Muscle layer of duodenum (tissue), 2 donors: ENCODE data around the gene CTSZ.
A peak's percentile ranks its signal among the peaks of the same experiment; 100 is the strongest.
"Not testable (repeated sequence)": the region's sequence is repeated elsewhere in the genome, so short reads cannot be mapped to it uniquely, and the experiment has no call there.

ENCODE experiments used
- H3K27ac ChIP-seq: one replicate; pipeline ENCODE4 v1.7.0; 2013; ENCODE audit warnings: mild to moderate bottlenecking, low read length
- H3K27me3 ChIP-seq: one replicate; pipeline ENCODE4 v1.7.0; 2013; ENCODE audit warnings: low read depth, mild to moderate bottlenecking, control low read depth, low read length
- H3K36me3 ChIP-seq, 2 donors: one replicate each; pipeline ENCODE4 v1.7.0; 2013; ENCODE audit warnings: low read length in 2 of 2, control low read depth in 1 of 2, mild to moderate bottlenecking in 1 of 2; ENCODE audit not compliant: insufficient read depth in 2 of 2, control insufficient read depth in 1 of 2
- H3K4me1 ChIP-seq, 2 donors: one replicate each; pipeline ENCODE4 v1.7.0; 2013; ENCODE audit warnings: low read length in 2 of 2, mild to moderate bottlenecking in 2 of 2, control low read depth in 1 of 2, moderate library complexity in 1 of 2; ENCODE audit not compliant: insufficient read depth in 2 of 2, control insufficient read depth in 1 of 2
- H3K4me3 ChIP-seq, 2 donors: one replicate each; pipeline ENCODE4 v1.7.0; 2013; ENCODE audit warnings: low read length in 2 of 2, low read depth in 1 of 2, mild to moderate bottlenecking in 1 of 2
- H3K9me3 ChIP-seq, 2 donors: one replicate each; pipeline ENCODE4 v1.7.0; 2013; ENCODE audit warnings: low read length in 2 of 2, control low read depth in 1 of 2, mild to moderate bottlenecking in 1 of 2; ENCODE audit not compliant: control insufficient read depth in 1 of 2
- donor health status: healthy.

The CTSZ gene

DNA sequence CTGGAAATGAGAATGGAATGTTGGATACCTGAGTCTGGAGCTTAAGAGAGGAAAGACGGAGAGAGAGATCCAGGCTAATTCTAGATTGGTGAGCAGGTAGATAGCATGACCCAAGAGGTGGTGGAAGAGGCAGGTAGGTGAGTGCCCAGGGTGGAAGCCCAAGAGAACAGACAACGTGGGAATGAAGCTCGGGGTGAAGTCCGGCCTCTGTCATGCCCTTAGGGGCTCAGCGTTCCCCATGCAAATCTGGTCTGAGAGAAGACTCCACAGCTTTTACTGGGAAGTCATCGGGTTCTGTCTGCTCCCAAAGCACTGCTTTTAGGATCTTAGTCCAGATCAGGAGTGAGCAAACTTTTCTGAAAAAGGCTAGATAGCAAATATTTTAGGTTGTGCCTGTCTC, 22.4 kb downstream of the CTSZ start:
- H3K36me3 ChIP-seq = peaks cover 33 to 34% of the 10 kb centered on the region in 2 donors
- no peaks in the 10 kb centered on the region for H3K9me3 ChIP-seq
- H3K27ac ChIP-seq = no peak overlapping the region
- no peaks in the 10 kb centered on the region for H3K27me3 ChIP-seq
- H3K4me3 ChIP-seq = no peak overlapping the region
- peaks cover 11 to 14% of the 10 kb centered on the region in 2 donors for H3K4me1 ChIP-seq

DNA sequence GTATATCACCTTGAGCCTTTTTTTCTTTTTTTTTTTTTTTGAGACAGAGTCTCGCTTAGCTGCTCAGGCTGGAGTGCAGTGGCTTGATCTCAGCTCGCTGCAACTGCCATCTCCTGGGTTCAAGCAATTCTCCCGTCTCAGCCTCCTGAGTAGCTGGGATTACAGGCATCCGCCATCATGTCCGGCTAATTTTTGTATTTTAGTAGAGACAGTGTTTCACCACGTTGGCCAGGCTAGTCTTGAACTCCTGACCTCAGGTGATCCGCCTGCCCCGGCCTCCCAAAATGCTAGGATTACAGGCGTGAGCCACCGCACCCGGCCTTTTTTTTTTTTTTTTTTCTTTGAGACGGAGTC, 24.0 kb downstream of the CTSZ start:
- Histone ChIP-seq H3K36me3 (peaks cover 17 to 18% of the 10 kb centered on the region in 2 donors), H3K4me1 (peaks cover 11 to 14% of the 10 kb centered on the region in 2 donors)
- H3K27ac ChIP-seq, H3K4me3 ChIP-seq, H3K27me3 ChIP-seq, H3K9me3 ChIP-seq: not testable (repeated sequence)

DNA sequence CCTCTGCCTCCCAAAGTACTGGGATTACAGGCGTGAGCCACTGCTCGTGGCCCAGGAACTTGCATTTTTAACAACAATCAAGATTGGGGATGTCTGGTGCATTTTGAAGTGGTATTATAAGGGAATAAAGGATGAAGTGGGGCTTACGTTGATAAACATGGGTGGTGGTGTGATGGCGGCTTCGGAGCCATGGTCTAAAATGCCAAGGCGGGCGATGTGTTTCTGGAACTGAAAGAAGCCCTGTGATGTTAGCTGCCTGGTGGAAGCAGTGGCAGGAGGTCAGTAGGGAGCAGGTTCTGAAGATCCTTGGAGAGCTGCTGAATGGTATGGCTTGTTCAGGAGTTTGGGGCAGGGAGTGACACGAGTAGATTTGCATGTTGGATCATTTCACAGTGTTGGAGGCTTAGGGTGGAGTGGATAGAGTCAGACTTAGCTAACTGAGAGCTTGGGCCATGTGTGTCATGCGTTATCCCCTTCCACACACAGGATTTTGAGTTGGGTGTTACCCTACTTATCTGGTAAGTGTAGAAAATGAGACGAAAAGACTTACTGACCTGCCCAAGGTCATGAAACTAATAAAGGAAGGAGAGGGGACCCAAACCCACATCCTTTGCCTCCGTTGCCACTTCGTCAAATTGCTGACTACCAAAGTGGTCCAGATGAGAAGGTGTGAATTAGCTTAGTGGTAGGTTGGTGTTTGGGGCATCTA, 24.5 kb downstream of the CTSZ start:
- peaks cover 12 to 13% of the 10 kb centered on the region in 2 donors for H3K36me3 ChIP-seq
- H3K4me3 ChIP-seq = peak overlapping the region; percentile 33 to 84
- H3K4me1 ChIP-seq = peaks cover 11 to 14% of the 10 kb centered on the region in 2 donors
- H3K27ac ChIP-seq = no peak overlapping the region
- H3K9me3 ChIP-seq = no peaks in the 10 kb centered on the region
- H3K27me3 ChIP-seq = no peaks in the 10 kb centered on the region

DNA sequence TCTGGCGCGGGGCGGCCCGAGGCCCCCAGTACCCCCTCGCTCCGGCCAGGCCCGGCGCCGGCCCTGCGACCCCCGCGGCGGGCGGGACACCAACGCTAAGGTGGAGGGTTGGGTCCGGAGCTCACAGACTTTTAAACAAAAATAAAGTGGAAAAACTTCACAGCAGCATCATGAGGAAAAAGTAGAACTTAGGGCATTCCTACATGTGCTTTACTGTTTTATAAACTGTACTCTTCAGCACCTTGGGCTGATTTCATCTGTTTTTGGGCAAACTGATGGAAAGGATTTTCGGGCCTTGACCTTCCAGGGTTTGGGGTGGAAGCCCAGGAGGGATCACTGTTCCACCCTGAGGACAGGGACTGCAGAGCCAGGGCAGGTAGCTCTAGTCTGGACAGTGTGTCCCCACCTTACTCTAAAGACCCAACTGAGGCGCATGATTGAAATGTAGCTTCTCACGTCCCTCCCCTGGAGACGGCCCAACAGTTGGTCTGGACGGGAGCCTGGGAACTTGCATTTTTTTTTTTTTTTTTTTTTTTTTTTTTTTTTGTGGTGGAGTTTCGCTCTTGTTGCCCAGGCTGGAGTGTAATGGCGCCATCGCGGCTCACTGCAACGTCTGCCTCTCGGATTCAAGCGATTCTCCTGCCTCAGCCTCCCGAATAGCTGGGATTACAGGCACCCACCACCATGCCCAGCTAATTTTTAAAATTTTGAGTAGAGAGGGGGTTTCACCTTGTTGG, 25.3 kb downstream of the CTSZ start:
- peaks cover 5 to 6% of the 10 kb centered on the region in 2 donors for H3K36me3 ChIP-seq
- H3K27me3 ChIP-seq = no peaks in the 10 kb centered on the region
- H3K9me3 ChIP-seq = no peaks in the 10 kb centered on the region
- peaks cover 11 to 14% of the 10 kb centered on the region in 2 donors for H3K4me1 ChIP-seq
- peak overlapping the region; percentile 84 to 96 for H3K4me3 ChIP-seq
- peak overlapping the region; percentile 80 for H3K27ac ChIP-seq

DNA sequence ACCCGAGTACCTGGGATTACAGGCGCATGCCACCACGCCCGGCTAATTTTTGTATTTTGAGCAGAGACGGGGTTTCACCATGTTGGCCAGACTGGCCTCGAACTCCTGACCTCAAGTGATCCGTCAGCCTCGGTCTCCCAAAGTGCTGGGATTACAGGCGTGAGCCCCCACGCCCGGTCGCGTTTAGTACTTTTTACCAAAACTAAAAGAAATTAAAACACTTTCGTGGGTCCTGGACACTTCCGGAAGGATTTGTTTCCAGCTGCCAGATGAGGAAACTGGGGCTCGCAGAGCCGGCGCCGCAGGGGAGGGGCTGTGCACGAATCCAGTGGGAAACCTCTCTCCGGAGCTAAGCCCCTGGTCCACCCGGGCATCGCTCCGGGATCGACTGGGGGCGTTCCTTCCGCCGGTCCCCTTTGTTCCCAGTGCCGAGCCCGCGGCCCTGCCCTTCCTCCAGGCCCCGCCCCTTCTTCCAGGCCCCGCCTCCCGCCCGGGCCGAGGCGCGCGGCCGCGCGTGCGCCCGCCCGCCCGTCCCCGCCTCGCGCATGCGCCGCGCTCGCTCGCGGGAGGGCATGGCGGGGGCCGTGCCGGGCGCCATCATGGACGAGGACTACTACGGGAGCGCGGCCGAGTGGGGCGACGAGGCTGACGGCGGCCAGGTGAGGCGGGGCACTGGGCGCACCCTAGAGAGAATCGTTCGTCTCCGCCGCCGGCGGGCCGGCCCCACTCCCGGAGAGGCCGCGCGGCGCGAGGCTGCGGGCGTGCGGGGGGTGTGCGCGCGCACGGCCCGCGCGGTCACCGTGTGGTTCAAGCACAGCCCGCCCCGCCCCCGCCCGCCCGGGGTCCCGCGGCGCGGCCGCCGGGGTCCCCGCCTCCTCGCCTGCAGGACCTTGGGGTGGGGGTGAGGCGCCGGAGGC, 26.1 kb downstream of the CTSZ start, which contains the start of gene NELFCD:
NELFCD (plus strand) TSS at position 546 of the 917 bp plus-strand sequence; CDS start at position 600, 54 bp downstream.
- peak within 1 kb of the TSS; percentile 80 for H3K27ac ChIP-seq
- H3K9me3 ChIP-seq = peaks cover 2 to 7% of the 10 kb centered on the region in 2 donors
- peaks cover 11 to 14% of the 10 kb centered on the region in 2 donors for H3K4me1 ChIP-seq
- peak within 1 kb of the TSS; percentile 84 to 96 for H3K4me3 ChIP-seq
- no peaks in the 10 kb centered on the region for H3K27me3 ChIP-seq
- no peaks in the 10 kb centered on the region for H3K36me3 ChIP-seq

DNA sequence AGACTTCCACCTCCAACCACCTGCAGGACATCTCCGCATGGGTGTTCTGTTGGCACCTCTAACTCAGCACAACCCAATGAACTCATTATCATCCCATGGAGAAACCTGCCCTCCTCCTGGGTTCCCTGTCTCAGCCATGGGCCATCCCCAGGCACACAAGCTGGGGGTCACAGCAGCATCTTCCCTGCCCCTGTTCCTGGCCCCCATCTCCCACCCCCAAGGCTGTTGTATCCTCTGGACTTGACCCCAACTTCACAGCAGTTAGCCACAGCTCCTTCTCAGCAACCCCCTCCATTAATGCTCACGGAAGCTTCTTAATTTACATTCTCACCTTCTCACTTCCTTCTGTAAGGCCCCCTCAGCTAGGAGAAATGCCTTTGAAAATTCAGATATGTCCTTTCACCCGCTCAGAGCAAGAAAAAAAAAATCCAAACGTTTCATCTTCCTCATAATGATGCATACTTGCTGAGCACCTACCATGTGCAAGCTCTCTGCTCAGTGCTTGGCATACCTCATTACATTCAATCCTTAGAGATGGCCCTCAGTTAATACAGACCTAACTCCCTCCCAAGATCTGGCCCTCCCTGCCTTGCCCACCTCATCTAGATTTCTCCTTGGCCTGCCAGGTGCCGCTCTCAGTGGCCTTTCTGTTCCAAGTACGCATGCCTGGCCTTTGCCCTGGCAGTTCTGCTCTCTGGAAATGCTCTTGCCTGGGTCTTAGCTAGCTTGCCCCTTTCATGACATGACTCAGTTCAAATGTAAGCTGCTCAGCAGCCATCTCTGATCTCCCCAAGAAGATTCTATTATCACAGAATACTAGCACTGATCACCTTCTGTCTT, 28.5 kb downstream of the CTSZ start:
- peaks cover 8 to 14% of the 10 kb centered on the region in 2 donors for H3K9me3 ChIP-seq
- H3K27me3 ChIP-seq = no peaks in the 10 kb centered on the region
- H3K4me3 ChIP-seq = no peak overlapping the region
- H3K4me1 ChIP-seq = peaks cover 0 to 10% of the 10 kb centered on the region in 2 donors
- no peak overlapping the region for H3K27ac ChIP-seq
- no peaks in the 10 kb centered on the region for H3K36me3 ChIP-seq

DNA sequence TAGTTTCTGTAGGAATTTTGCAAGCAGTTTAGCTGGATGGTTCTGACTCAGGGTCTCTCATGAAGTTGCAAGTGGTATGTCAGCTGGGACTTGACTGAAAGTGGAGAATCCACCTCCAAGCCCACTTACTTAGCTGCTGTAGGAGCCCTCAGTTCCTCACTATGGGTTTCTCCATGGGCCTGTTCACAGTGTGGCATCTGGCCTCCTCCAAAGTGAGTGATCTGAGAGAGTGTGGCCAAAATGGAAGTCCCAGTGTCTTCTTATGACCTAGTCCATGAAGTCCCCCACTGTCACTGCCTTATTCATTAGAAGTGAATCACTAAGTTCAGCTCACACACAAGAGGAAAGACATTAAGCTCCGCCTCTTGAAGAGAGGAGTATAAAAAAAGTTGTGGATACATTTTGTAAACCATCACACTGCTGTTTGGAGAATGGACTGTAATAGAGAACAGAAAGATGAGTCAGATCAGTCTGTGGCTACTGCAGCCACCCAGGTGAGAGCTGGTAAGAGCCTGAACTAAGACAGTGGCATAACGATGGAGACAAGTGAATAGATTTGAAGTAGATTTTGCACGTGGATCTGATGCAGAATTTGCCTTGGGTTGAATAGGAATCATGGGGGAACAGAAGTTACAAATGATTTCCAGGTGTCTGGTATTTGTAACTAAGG, 30.9 kb downstream of the CTSZ start:
- peaks cover 8 to 14% of the 10 kb centered on the region in 2 donors for H3K9me3 ChIP-seq
- H3K27ac ChIP-seq = no peak overlapping the region
- no peaks in the 10 kb centered on the region for H3K4me1 ChIP-seq
- H3K36me3 ChIP-seq = no peaks in the 10 kb centered on the region
- H3K27me3 ChIP-seq = no peaks in the 10 kb centered on the region
- H3K4me3 ChIP-seq = no peak overlapping the region

DNA sequence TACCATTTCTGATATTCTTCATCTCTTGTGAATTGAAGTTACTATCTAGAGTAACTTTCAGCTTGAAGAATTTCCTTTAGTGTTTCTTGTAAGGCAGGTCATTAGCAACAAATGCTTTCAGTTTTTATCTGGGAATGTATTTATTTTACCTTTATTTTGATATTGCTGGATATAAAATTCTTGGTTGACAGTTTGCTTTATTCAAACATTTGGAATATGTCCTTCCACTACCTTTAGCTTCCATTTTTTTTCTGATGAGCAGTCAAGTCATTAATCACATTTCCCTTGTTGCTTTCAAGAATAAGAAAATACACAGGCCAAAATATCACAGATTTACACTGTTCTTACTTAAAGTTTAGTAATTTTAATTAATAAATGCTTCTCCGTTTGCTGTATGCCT, 31.7 kb downstream of the CTSZ start:
- H3K27me3 ChIP-seq = no peaks in the 10 kb centered on the region
- H3K4me1 ChIP-seq = no peaks in the 10 kb centered on the region
- no peak overlapping the region for H3K4me3 ChIP-seq
- peaks cover 8 to 14% of the 10 kb centered on the region in 2 donors for H3K9me3 ChIP-seq
- H3K27ac ChIP-seq = no peak overlapping the region
- H3K36me3 ChIP-seq = no peaks in the 10 kb centered on the region

DNA sequence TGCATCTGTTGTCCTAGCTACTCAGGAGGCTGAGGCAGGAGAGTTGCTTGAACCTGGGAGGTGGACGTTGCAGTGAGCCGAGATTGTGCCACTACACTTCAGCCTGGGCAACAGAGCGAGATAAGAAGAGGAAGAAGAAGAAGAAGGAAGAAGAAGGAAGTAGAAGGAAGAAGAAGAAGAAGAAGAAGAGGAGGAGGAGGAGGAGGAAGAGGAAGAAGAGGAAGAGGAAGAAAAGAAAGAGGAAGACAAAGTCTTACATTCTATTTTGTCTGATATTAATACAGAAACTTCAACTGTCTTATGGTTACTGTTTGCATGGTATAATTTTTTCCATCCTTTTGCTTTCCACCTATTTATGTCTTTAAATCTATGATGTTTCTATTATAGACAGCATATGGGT, 33.2 kb downstream of the CTSZ start:
- Histone ChIP-seq H3K27me3 (no peaks in the 10 kb centered on the region), H3K4me1 (no peaks in the 10 kb centered on the region), H3K4me3 (no peak overlapping the region), H3K36me3 (no peaks in the 10 kb centered on the region), H3K9me3 (peaks cover 8 to 14% of the 10 kb centered on the region in 2 donors), H3K27ac (no peak overlapping the region)

DNA sequence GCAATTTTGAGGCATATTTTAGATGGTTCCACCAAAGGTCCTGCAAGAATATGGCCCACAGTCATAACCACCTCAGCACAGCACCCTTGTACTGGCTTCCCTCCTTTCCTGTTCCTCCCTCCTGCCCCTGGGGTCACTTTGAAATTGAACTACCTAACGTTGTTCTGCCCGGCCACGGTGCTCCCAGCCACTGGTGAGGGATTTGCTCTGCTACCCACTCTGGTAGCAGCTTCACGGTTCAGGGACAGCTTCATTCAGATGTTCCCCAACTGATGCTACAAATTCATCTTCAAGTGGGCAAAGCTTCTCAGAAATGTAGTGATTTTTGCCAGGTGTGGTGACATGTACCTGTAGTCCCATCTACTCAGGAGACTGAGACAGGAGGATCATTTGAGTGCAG, 33.9 kb downstream of the CTSZ start:
- Histone ChIP-seq H3K4me1 (no peaks in the 10 kb centered on the region), H3K36me3 (no peaks in the 10 kb centered on the region), H3K27me3 (no peaks in the 10 kb centered on the region), H3K27ac (no peak overlapping the region), H3K9me3 (peaks cover 8 to 14% of the 10 kb centered on the region in 2 donors), H3K4me3 (no peak overlapping the region)
